OCI-LY3 (cell line): ENCODE results near the gene KLHL34.

Source experiments
- H2AFZ ChIP-seq: fragments of 200-600, 300-600 bp; shearing (Covaris generic); 2 replicates; pipeline ENCODE4 v1.6.0; 2014; ENCODE audit warnings: antibody characterized with exemption, low read depth, low read length
- H3K27ac ChIP-seq: fragments of 200-600, 300-600 bp; sonication (generic); 2 replicates; pipeline ENCODE4 v1.5.1; 2014; ENCODE audit warnings: mild to moderate bottlenecking, low read length, moderate library complexity, mixed read lengths
- H3K27me3 ChIP-seq: fragments of 200-600, 300-600 bp; sonication (generic); 2 replicates; pipeline ENCODE4 v1.6.1; 2014; ENCODE audit warnings: low read depth, low read length, mixed read lengths
- H3K36me3 ChIP-seq: fragments of 200-600, 300-600 bp; sonication (generic); replicated peaks from 2 replicates; pipeline ENCODE3; 2014; ENCODE audit warnings: low read depth, low read length, mixed read lengths
- H3K4me1 ChIP-seq: fragments of 300-600, 200-600 bp; sonication (generic); 2 replicates; pipeline ENCODE4 v1.6.1; 2014; ENCODE audit warnings: low read length, mixed read lengths
- H3K4me2 ChIP-seq: fragments of 200-600, 300-600 bp; sonication (generic); 2 replicates; pipeline ENCODE4 v1.6.1; 2014; ENCODE audit warnings: low read length, mixed read lengths
- H3K4me3 ChIP-seq: fragments of 300-600, 200-600 bp; sonication (generic); 2 replicates; pipeline ENCODE4 v1.5.1; 2014; ENCODE audit warnings: antibody characterized with exemption, mild to moderate bottlenecking, low read length, moderate library complexity
- H3K79me2 ChIP-seq: fragments of 300-600, 200-600 bp; shearing (Covaris generic); 2 replicates; pipeline ENCODE4 v1.6.1; 2014; ENCODE audit warnings: mild to moderate bottlenecking, low read length, mixed read lengths
- H3K9ac ChIP-seq: fragments of 300-600, 200-600 bp; shearing (Covaris generic); 2 replicates; pipeline ENCODE4 v1.6.0; 2014; ENCODE audit warnings: mild to moderate bottlenecking, low read length, moderate library complexity
- H3K9me3 ChIP-seq: fragments of 200-600, 300-600 bp; shearing (Covaris generic); 2 replicates; pipeline ENCODE4 v1.6.1; 2014; ENCODE audit warnings: low read length, mixed read lengths; ENCODE audit not compliant: insufficient read depth
- H4K20me1 ChIP-seq: fragments of 200-600, 300-600 bp; sonication (generic); 2 replicates; pipeline ENCODE4 v1.6.1; 2016; ENCODE audit warnings: low read length, mixed read lengths; ENCODE audit not compliant: insufficient read depth
- EZH2phosphoT487 ChIP-seq: fragments of 200-600 bp; shearing (Covaris generic); IDR thresholded peaks from 2 replicates; pipeline ENCODE4 v1.6.1; 2018; ENCODE audit warnings: antibody characterized with exemption, mixed run types, low read depth
- TF ChIP-seq, protein P1 (sequence below): fragments of 200-600, 300-600 bp; sonication (generic); IDR thresholded peaks from 2 replicates; pipeline ENCODE4 v1.5.1; 2014; ENCODE audit warnings: antibody characterized with exemption, low read length, low read depth

Gene KLHL34

GRCh38 chrX:21606002-21606401 lies 52.1 kb downstream of the KLHL34 start:
- no peak overlapping the region for H3K9ac ChIP-seq
- TF ChIP-seq EZH2phosphoT487: no peak
- TF ChIP-seq, protein P1, sequence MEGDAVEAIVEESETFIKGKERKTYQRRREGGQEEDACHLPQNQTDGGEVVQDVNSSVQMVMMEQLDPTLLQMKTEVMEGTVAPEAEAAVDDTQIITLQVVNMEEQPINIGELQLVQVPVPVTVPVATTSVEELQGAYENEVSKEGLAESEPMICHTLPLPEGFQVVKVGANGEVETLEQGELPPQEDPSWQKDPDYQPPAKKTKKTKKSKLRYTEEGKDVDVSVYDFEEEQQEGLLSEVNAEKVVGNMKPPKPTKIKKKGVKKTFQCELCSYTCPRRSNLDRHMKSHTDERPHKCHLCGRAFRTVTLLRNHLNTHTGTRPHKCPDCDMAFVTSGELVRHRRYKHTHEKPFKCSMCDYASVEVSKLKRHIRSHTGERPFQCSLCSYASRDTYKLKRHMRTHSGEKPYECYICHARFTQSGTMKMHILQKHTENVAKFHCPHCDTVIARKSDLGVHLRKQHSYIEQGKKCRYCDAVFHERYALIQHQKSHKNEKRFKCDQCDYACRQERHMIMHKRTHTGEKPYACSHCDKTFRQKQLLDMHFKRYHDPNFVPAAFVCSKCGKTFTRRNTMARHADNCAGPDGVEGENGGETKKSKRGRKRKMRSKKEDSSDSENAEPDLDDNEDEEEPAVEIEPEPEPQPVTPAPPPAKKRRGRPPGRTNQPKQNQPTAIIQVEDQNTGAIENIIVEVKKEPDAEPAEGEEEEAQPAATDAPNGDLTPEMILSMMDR: no peak
- H3K4me1 ChIP-seq: no peaks in the 10 kb centered on the region
- no peak overlapping the region for H3K4me2 ChIP-seq
- no peaks in the 10 kb centered on the region for H3K36me3 ChIP-seq
- no peak overlapping the region for H3K27ac ChIP-seq
- no peaks in the 10 kb centered on the region for H3K27me3 ChIP-seq
- H3K9me3 ChIP-seq: no peaks in the 10 kb centered on the region
- no peak overlapping the region for H2AFZ ChIP-seq
- H4K20me1 ChIP-seq: no peaks in the 10 kb centered on the region
- H3K4me3 ChIP-seq: no peak overlapping the region
- H3K79me2 ChIP-seq: no peaks in the 10 kb centered on the region
